Panc1 (cell line): ENCODE results near the gene PCGF3.

Experiments
- CTCF ChIP-seq: fragments of 450-650 bp; IDR thresholded peaks from 2 replicates; pipeline ENCODE4 v1.5.1; 2017; ENCODE audit warnings: mild to moderate bottlenecking
- POLR2AphosphoS5 ChIP-seq: IDR thresholded peaks from 2 replicates; pipeline ENCODE4 v1.6.1; 2012; ENCODE audit warnings: mild to moderate bottlenecking, low read depth, low read length, moderate library complexity
- SIN3A ChIP-seq: IDR thresholded peaks from 2 replicates; pipeline ENCODE4 v1.6.1; 2012; ENCODE audit warnings: low read depth, mild to moderate bottlenecking, low read length, moderate library complexity, borderline replicate concordance; ENCODE audit not compliant: insufficient read depth
- TCF7L2 ChIP-seq: IDR thresholded peaks from 2 replicates; pipeline ENCODE4 v1.6.1; 2011; ENCODE audit warnings: mild to moderate bottlenecking, low read depth, low read length, inconsistent platforms
- TF ChIP-seq, protein P1 (sequence below), 2 experiments: IDR thresholded peaks; 2 replicates each; pipeline ENCODE4 v1.6.1; 2011 to 2012; ENCODE audit warnings: low read depth in 2 of 2, control low read depth in 1 of 2, low read length in 1 of 2, mild to moderate bottlenecking in 1 of 2, moderate library complexity in 1 of 2; ENCODE audit not compliant: insufficient read depth in 1 of 2

- TF ChIP-seq CTCF (peak; percentile 92), POLR2AphosphoS5 (peak; percentile 68), SIN3A (no peak; the same call in 1 of the 2 replicates), TCF7L2 (no peak)
- TF ChIP-seq, protein P1, sequence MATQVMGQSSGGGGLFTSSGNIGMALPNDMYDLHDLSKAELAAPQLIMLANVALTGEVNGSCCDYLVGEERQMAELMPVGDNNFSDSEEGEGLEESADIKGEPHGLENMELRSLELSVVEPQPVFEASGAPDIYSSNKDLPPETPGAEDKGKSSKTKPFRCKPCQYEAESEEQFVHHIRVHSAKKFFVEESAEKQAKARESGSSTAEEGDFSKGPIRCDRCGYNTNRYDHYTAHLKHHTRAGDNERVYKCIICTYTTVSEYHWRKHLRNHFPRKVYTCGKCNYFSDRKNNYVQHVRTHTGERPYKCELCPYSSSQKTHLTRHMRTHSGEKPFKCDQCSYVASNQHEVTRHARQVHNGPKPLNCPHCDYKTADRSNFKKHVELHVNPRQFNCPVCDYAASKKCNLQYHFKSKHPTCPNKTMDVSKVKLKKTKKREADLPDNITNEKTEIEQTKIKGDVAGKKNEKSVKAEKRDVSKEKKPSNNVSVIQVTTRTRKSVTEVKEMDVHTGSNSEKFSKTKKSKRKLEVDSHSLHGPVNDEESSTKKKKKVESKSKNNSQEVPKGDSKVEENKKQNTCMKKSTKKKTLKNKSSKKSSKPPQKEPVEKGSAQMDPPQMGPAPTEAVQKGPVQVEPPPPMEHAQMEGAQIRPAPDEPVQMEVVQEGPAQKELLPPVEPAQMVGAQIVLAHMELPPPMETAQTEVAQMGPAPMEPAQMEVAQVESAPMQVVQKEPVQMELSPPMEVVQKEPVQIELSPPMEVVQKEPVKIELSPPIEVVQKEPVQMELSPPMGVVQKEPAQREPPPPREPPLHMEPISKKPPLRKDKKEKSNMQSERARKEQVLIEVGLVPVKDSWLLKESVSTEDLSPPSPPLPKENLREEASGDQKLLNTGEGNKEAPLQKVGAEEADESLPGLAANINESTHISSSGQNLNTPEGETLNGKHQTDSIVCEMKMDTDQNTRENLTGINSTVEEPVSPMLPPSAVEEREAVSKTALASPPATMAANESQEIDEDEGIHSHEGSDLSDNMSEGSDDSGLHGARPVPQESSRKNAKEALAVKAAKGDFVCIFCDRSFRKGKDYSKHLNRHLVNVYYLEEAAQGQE (IDR thresholded peaks at IDR 0.05; ENCODE audit: insufficient read depth in 1 of 2, low read depth in 2 of 2, low read length in 1 of 2): peak in 1 of 2 experiments; percentile 64; a peak in 1 of 4 replicates
Measured at GRCh38 chr4:674172-675035, 31.2 kb upstream of the PCGF3 start, which contains the start of the genes ATP5ME and MYL5.
